KMS-11 (cell line): Measurements from ENCODE around the gene XPR1.

Experiments used
- H2AFZ ChIP-seq: fragments of 200-600 bp; sonication (generic); 2 replicates; pipeline ENCODE4 v1.6.1; 2016; ENCODE audit warnings: antibody characterized with exemption, mixed run types, low read depth
- H3K27ac ChIP-seq: fragments of 200-600 bp; sonication (generic); 2 replicates; pipeline ENCODE4 v1.6.1; 2016; ENCODE audit warnings: mild to moderate bottlenecking, mixed run types
- H3K27me3 ChIP-seq: fragments of 200-600 bp; sonication (generic); 2 replicates; pipeline ENCODE4 v1.6.1; 2017; ENCODE audit warnings: mild to moderate bottlenecking, low read depth, mixed run types, moderate library complexity; ENCODE audit not compliant: insufficient read depth
- H3K36me3 ChIP-seq: fragments of 200-600 bp; sonication (generic); 2 replicates; pipeline ENCODE4 v1.6.1; 2017; ENCODE audit warnings: mild to moderate bottlenecking, mixed run types; ENCODE audit not compliant: insufficient read depth
- H3K4me1 ChIP-seq: fragments of 200-600 bp; sonication (generic); 2 replicates; pipeline ENCODE4 v1.6.1; 2016; ENCODE audit warnings: mild to moderate bottlenecking, low read depth, mixed run types; ENCODE audit not compliant: poor library complexity, severe bottlenecking
- H3K4me2 ChIP-seq: fragments of 200-600 bp; sonication (generic); 2 replicates; pipeline ENCODE4 v1.7.0; 2016; ENCODE audit warnings: mild to moderate bottlenecking, mixed run types
- H3K4me3 ChIP-seq: fragments of 200-600 bp; sonication (generic); IDR thresholded peaks from 2 replicates; pipeline ENCODE4 v1.6.1; 2017; ENCODE audit warnings: low read depth, low read length, mixed read lengths; ENCODE audit not compliant: insufficient read depth
- H3K79me2 ChIP-seq: fragments of 200-600 bp; sonication (generic); 2 replicates; pipeline ENCODE4 v1.6.1; 2016; ENCODE audit warnings: low read depth, mixed run types; ENCODE audit not compliant: insufficient read depth
- H3K9ac ChIP-seq: fragments of 200-600 bp; sonication (generic); 2 replicates; pipeline ENCODE4 v1.6.1; 2016; ENCODE audit warnings: mild to moderate bottlenecking, mixed run types
- H4K20me1 ChIP-seq: fragments of 200-600 bp; sonication (generic); 2 replicates; pipeline ENCODE4 v1.6.1; 2016; ENCODE audit warnings: mild to moderate bottlenecking, mixed run types; ENCODE audit not compliant: insufficient read depth
- CTCF ChIP-seq: fragments of 200-600 bp; sonication (generic); conservative IDR thresholded peaks from 2 replicates; pipeline ENCODE4 v1.6.1; 2017; ENCODE audit warnings: low read depth, mild to moderate bottlenecking, antibody characterized with exemption, low read length, moderate library complexity, mixed read lengths

The XPR1 gene

GRCh38 chr1:180601512-180601911 lies 30.3 kb upstream of the XPR1 start:
- H2AFZ ChIP-seq, result no peak overlapping the region
- no peak for TF ChIP-seq CTCF
- H3K27ac ChIP-seq, result no peak overlapping the region

GRCh38 chr1:180603223-180603849 lies 28.5 kb upstream of the XPR1 start:
- H3K27me3 ChIP-seq, result no peaks in the 10 kb centered on the region
- TF ChIP-seq CTCF, result no peak
- H2AFZ ChIP-seq, result no peak overlapping the region
- H3K9ac ChIP-seq, result no peak overlapping the region
- H3K36me3 ChIP-seq, result no peaks in the 10 kb centered on the region
- H3K79me2 ChIP-seq, result no peaks in the 10 kb centered on the region
- no peak overlapping the region for H3K4me3 ChIP-seq
- no peaks in the 10 kb centered on the region for H4K20me1 ChIP-seq
- H3K4me2 ChIP-seq, result no peak overlapping the region
- no peaks in the 10 kb centered on the region for H3K4me1 ChIP-seq
- H3K27ac ChIP-seq, result no peak overlapping the region

More at GRCh38 chr1:180601512-180601911, 30.3 kb upstream of the XPR1 start:
- no peaks in the 10 kb centered on the region for H3K4me1 ChIP-seq
- H3K27me3 ChIP-seq, result no peaks in the 10 kb centered on the region
- H3K36me3 ChIP-seq, result no peaks in the 10 kb centered on the region
- no peaks in the 10 kb centered on the region for H4K20me1 ChIP-seq
- H3K79me2 ChIP-seq, result no peaks in the 10 kb centered on the region
- no peak overlapping the region for H3K9ac ChIP-seq
- H3K4me3 ChIP-seq, result no peak overlapping the region
- H3K4me2 ChIP-seq, result no peak overlapping the region

- no peak overlapping the region for H3K4me3 ChIP-seq
- H3K27me3 ChIP-seq, result no peaks in the 10 kb centered on the region
- no peak overlapping the region for H3K9ac ChIP-seq
- H4K20me1 ChIP-seq, result no peaks in the 10 kb centered on the region
- no peak overlapping the region for H3K4me2 ChIP-seq
- H3K27ac ChIP-seq, result no peak overlapping the region
- no peak overlapping the region for H2AFZ ChIP-seq
- no peaks in the 10 kb centered on the region for H3K4me1 ChIP-seq
- H3K79me2 ChIP-seq, result no peaks in the 10 kb centered on the region
- H3K36me3 ChIP-seq, result no peaks in the 10 kb centered on the region
- TF ChIP-seq CTCF, result no peak
Measured at GRCh38 chr1:180603850-180604226, 28.0 kb upstream of the XPR1 start.

GRCh38 chr1:180606155-180606554 lies 25.7 kb upstream of the XPR1 start:
- Histone ChIP-seq H3K4me1 (no peaks in the 10 kb centered on the region), H2AFZ (no peak overlapping the region), H3K9ac (no peak overlapping the region), H3K4me2 (no peak overlapping the region), H3K36me3 (no peaks in the 10 kb centered on the region), H3K27ac (no peak overlapping the region), H3K27me3 (no peaks in the 10 kb centered on the region), H4K20me1 (no peaks in the 10 kb centered on the region), H3K79me2 (no peaks in the 10 kb centered on the region), H3K4me3 (no peak overlapping the region)
- TF ChIP-seq CTCF, result no peak
